EH (cell line): ENCODE results near the gene RGL2.
"Not testable (repeated sequence)": the region's sequence is repeated elsewhere in the genome, so short reads cannot be mapped to it uniquely, and the experiment has no call there.

Source experiments
- DNase-seq: peaks from one replicate; pipeline ENCODE4 v3.0.0-alpha.2; 2015; ENCODE audit warnings: low read depth

RGL2 gene, protein sequence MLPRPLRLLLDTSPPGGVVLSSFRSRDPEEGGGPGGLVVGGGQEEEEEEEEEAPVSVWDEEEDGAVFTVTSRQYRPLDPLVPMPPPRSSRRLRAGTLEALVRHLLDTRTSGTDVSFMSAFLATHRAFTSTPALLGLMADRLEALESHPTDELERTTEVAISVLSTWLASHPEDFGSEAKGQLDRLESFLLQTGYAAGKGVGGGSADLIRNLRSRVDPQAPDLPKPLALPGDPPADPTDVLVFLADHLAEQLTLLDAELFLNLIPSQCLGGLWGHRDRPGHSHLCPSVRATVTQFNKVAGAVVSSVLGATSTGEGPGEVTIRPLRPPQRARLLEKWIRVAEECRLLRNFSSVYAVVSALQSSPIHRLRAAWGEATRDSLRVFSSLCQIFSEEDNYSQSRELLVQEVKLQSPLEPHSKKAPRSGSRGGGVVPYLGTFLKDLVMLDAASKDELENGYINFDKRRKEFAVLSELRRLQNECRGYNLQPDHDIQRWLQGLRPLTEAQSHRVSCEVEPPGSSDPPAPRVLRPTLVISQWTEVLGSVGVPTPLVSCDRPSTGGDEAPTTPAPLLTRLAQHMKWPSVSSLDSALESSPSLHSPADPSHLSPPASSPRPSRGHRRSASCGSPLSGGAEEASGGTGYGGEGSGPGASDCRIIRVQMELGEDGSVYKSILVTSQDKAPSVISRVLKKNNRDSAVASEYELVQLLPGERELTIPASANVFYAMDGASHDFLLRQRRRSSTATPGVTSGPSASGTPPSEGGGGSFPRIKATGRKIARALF

DNA sequence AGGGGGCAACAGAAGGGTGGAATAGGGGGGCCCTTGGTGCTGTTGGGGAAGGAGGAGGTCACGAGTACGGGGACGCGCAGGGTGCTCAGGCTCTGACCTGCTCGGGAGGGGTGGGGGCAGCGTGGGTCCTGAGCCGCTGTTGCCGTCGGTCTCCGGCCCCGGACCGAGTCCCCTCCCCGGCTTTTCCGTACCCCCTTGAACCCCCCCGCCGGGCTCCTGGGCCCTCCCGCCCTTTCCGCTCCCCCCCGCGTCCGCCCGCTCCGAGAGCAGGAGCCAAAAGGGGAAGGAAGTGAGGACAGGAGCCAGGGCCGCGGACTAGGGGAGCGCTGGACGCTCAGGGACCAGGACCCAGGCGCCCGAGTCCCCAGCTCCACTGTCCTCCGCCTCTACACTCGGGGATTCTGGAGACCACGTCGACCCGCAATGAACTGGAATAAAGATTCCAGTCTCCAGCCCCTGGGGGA is at the start of gene RGL2:
Gene RGL2, minus strand, starts transcription at position 170 of the 464 bp plus-strand sequence. CDS start 332 bp downstream, outside the sequence.
- DNase-seq = peak; percentile 73

DNA sequence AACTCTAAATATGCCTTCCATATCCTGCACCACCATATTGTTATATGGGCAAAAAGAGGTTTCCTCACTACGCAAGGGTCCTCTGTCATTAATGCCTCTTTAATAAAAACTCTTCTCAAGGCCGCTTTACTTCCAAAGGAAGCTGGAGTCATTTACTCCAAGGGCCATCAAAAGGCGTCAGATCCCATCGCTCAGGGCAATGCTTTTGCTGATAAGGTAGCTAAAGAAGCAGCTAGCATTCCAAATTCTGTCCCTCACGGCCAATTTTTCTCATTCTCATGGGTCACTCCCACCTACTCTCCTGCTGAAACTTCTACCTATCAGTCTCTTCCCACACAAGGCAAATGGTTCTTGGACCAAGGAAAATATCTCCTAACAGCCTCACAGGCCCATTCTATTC is 49.1 kb upstream of the RGL2 start:
- DNase-seq = no peak

DNA sequence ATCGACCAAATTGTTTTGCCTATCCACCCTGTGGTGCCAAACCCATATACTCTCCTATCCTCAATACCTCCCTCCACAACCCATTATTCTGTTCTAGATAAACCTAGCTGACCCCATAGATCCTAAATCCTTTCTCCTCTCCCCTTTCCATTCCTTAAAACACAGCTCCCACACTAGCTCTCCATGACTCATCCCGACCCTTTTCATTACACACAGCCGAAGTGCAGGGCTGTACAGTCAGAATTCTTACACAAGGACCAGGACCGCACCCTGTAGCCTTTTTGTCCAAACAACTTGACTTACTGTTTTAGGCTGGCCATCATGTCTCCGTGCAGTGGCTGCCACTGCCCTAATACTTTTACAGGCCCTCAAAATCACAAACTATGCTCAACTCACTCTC is 48.2 kb upstream of the RGL2 start:
- peak; percentile 42 for DNase-seq

DNA sequence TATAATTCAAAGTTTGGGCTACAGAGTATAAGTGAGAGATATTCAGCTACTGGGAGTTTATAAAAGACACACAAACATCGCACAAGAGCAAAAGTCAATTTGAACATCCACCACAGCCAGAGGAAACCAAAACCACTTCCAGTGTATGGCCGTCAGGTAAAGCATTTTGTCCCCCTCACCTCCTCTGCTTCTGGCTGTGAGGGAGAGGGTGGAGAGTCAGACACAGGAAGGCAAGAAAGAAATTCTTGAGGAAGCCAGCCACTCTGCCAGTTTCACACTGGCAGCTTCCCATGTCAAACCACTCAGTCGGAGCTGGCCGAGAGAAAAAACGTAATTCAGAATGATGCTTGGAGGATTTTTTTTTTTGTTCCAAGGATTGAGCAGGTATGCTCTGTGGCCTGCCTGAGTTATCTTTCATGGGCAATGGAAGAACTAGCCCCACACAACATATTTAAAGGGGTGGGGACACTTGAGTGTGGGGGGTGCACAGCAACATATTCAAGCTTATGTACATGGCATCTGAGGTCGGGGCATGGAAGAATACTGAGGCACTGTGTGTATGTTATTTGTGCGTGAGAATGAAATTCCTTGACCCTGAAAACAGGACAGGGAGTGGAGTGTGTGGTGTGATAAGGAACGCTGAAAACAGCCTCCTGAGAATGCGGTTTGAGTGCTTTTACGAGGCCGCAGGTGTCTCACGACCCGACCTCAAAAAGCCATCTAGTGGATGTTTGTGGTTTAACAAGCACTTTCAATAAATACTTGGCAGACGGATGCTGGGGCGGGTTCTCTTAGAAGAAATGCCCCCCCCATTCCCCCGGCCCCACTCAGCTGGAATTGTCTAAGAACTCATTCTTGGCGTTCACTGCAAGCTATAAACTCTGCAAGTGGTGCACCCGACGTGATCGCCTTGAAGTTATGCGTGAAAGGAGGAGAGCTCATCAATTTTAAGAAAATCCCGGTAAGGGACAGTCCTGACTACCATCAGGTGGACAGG is 46.3 kb upstream of the RGL2 start:
- DNase-seq = peak; percentile 82

DNA sequence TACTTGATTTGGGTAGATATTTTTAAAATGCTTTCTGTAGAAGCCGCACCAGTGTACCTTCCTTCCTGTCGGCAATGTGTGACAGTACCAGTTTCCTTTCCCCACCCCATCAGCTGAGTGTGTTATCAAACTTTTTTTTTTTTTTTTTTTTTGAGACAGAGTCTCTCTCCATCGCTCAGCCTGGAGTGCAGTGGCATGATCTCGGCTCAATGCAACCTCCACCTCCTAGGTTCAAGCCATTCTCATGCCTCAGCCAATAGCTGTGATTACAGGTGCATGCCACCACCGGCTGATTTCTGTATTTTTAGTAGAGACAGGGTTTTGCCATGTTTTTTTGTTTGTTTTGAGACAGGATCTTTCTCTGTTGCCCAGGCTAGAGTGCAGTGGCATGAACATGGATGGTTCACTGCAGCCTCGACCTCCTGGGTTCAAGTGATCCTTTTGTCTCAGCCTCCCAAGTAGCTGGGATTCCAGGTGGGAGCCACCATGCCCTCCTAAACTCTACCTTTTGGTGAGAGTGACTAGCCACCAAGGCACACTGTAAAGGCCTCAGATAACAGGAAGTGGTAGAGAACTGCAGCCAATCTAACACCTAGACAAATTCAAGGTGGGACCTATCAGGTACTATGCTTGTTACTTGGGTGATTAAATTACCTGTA is 45.3 kb upstream of the RGL2 start:
- DNase-seq = no peak

DNA sequence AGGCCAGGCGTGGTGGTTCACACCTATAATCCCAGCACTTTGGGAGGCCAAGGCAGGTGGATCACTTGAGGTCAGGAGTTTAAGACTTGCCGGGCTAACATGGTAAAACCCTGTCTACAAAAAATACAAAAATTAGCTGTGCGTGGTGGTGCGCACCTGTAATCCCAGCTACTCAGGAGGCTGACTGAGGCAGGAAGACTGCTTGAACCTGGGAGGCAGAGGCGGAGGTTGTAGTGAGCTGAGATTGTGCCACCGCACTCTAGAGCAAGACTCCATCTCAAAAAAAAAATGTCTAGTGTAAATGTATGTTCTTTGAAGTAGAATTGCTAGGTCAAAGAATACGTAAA is 44.8 kb upstream of the RGL2 start:
- DNase-seq = not testable (repeated sequence)

DNA sequence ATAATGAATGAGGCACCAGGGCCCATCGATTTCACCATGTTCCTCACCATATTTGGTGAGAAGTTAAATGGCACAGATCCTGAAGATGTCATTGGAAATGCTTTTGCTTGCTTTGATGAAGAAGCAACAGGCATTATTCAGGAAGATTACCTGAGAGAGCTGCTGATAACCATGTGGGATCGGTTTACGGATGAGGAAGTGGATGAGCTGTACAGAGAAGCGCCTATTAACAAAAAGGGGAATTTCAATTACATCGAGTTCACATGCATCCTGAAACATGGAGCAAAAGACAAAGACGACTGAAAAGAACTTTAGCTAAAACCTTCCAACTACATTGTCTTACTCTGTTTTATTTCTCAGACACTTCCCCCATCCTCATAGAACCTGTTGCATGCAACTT is 40.5 kb upstream of the RGL2 start:
- no peak for DNase-seq

DNA sequence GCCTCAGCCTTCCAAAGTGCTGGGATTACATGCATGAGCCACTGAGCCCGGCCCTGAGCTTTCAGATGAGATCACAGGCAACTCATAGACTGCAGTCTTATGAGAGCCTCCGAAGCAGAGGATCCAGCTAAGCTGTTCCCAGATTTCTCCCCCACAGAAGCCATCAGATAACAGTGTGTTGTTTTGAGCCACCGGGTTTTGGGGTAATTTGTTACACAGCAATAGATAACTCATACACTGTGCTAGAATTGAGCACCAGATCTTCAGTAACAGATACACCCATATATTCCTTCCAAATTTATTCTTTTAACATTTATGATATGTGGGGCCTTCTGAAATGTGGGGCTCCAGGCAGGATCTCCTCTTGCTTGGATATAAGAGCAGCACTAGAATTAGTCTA is 37.8 kb upstream of the RGL2 start:
- no peak for DNase-seq

DNA sequence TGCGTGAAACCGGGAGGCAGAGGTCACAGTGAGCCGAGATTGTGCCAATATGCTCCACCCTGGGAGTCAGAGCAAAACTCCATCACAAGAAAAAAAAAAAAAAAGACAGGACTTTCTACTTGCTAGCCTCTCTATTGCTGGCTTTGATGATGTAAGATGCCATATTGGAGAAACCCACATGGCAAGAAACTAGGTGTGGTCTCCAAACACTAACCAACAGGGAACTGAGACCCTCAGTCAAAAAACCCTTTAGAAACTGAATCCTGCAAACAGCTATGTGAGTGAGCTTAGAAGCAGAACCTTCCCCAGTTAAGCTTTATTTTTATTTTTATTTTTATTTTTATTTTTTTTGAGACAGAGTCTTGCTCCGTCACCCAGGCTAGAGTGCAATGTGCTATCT is 37.2 kb upstream of the RGL2 start:
- DNase-seq = no peak

DNA sequence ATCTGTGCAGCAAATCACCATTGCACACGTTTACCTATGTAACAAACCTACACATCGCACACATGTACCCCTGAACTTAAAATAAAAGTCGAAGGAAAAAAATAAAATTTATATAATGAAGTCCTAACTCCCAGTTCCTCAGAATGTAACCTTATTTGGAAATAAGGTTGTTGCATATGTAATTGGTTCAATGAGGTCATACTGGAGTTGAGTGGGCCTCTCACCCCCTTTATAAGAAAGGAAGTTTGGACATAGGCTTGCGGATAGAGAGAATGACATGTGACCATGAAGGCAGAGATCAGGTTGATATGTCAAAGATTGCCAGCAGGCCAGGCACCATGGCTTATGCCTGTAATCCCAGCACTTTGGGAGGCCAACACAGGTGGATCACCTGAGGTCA is 34.9 kb upstream of the RGL2 start:
- DNase-seq = no peak

DNA sequence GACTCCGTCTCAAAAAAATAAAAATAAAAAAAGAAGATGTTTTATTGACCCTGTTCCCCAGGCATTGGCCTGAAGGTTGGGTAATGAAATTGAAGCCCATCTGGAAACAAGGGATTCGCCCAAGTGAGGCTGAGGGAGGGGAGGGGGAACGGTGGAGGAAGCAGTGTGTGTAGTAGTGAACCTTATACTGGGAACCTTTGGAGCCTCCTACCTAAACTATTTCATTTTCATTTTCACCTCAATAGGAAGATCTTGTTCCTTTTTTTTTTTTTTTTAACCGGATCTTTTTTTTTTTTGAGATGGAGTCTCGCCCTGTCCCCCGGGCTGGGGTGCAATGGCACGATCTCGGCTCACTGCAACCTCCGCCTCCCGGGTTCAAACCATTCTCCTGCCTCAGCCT is 32.0 kb upstream of the RGL2 start:
- no peak for DNase-seq

DNA sequence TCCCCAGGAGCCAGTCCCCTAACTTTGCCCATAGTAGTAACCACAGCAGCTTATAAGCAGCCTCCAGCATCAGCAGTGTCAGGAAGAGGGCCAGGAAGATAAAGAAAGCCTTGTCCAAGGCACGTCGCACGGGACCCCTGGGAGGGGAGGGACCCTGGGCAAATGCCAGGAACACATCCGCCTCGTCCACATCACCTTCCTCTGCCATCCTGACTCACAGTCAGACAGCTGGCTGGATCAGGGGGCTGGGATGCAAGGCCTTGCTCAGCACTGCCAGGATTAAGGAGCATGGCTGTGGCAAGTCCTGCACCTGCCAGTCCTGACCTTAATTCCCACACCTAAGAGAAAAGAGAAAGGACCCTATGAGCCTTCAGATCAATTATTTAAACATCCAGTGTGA is 30.3 kb upstream of the RGL2 start:
- no peak for DNase-seq

DNA sequence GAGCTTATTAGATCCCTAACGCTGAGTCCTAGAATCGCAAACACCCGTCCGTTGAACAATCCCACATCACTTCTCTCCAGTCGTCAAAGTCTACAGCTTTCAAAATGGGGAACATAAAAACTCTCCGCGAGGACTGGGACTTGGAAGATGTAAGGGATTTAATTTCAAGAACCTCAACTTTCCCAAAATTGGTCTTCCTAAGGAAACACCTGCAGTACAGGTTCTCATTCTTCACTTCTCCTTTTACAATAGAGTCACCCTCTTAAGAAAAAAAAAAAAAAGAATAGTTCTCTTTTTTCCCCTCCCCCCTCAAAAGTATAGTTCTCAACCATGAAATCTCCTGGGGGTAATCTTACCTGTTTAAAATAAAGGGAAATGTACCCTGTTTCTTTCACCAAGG is 25.4 kb upstream of the RGL2 start:
- no peak for DNase-seq

DNA sequence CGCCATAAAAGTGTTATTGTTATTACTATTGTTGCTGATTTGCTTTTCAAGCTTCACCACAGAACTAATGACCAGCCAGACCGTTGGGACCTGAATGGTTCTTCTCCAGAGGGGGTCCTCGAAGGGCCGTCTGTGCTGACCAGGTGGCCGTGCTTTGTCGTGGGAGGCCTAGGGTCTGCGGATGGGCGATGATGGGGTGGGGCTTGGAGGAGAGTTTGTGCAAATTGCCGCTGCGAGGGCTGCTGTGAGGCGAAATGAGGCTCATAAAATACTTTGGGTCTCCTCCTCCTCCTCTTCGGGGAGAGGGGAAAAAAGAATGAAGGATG is 24.8 kb upstream of the RGL2 start:
- DNase-seq = no peak

DNA sequence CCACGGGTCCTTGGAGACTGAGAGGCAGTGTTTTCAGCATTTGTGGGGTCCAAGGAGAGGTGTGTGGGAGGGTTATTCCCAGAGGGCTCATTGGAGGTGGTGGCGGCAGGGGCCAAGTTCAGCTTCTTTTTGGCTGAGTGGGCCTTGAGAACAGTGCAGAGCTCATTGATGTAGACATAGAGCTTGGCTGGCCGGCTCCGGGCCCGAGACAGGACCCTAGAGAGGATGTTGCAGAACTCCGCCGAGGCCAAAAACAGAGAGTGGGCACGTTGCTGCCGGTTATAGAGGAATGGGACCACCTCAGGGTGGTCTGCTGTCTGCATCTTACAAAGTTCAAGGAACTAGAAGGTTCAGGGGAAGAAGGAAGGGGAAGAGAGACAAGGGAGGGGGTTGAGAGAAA is 22.5 kb upstream of the RGL2 start:
- DNase-seq = no peak

DNA sequence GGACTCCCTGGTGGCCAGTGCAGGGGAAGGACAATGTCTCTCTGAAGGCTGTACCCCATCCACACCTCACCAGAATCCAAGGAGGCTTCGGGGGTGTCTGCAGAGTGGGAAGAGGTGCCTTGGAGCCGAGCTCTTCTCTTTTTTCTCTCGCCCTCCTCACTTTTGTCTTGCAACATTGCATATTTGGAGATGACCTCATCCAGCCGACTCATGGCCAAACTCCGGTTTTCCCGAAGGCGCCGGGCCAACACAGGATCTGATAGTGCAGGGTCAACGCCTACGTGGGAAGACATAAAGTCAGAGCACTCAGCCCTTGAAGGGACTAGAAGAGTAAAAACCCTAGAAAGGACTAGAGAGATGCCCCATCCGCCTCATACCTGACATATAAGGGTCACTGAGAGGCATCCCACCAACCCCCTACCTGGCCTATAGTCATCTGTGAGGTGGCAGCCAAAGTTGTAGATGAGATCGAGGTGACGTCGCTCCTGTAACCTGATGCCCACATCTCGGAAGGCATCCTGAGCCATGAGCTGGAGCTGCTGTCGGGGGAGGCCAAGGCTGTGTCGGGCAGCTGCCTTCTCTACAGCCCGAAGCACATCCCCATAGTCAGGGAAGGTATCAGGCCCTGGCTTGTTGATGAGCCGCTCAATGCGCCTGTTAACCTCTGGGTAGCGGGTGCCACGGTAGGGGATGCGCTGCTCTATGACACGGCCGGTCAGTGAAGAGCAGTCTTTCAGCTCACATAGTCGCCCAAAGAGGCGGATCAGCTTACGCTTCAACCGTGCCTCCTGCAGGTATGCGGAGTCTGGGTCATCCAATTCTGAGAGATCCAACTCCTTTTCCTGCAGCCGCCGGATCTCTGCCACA is 21.8 kb upstream of the RGL2 start:
- DNase-seq = peak; percentile 96

DNA sequence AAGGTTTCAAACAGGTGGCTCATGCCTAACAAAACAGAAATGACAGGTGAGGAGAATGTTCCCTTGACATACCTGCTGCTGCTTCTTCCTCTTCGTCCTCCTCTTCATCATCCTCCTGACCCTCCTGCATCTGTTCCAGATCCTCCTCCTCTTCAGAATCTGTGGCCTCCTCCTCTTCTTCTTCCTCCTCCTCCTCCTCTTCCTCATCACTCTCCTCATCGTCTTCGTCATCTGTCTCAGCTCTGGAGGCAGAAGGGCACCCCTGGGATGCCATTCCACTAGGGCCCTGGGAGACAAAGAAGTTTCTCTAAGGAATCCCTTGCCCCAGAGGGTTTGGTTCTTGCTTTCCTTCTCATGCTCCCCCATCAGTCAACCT is 21.2 kb upstream of the RGL2 start:
- no peak for DNase-seq

DNA sequence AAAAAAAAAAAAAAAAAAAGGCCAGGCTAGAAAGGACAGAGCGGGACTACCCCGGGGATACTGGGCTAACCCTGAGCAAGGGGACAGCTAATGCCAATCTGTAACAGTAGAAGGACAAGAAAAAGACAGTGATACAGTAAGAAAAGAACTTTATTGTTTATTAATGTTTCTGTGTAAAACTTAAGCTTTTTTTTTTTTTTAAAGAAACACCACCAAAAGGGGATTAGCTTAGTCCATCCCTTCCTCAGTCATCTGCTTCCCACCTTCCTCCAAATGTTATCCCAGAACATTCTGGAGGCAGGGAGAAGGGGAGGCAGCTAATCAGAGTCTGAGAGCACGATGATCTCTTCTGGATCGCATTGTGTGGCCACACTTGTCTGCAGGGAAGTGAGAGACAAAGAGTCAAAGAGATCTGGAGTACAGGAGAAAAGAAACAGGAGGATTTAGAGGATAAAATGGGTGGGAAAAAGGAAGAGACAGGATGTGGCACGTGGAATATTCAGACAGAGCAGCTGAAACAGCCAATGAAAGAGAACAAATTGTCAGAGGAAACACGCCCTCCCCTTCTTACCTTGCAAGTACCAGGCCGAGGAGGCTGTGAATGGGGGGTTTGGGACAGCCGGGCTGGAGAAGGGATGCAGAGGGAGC is 19.8 kb upstream of the RGL2 start:
- DNase-seq = no peak

DNA sequence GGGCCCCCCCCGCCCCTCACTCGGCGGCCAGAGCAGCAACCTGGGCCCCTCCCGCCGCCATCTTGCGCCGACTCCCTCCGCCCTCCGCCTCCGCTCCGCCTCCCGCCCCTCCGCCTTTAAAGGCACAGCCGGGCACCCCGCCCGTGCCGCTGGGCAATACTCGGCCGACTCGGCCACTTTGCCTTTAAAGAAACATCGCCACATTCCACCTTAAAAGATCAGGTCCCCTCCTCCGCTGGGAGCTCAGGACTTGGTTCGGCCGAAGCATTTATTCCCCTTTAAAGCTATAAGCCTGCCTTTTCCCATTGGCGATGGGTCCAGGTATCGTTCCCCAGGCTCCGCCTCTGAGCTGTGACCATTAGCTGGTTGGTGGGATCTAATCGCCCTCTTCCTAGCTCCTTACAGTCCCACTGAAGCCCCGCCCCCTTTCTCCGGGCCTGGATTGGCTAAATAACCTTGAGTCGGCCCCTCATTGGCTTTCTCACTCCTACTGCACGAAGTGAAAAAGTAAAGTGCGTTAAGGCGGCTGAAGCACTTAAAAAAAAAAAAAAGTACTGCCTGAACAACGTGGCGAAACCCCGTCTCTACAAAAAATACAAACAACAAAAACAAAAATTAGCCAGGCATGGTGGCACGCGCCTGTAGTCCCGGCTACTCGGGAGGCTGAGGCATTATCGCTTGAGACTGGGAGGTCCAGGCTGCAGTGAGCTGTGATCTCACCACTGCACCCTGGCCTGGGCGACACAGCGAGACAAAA is 19.1 kb upstream of the RGL2 start, which contains the start of gene ZBTB22:
Gene ZBTB22, minus strand, starts transcription at position 76 of the 757 bp plus-strand sequence. CDS start 828 bp downstream, outside the sequence.
- peak; percentile 100 for DNase-seq

DNA sequence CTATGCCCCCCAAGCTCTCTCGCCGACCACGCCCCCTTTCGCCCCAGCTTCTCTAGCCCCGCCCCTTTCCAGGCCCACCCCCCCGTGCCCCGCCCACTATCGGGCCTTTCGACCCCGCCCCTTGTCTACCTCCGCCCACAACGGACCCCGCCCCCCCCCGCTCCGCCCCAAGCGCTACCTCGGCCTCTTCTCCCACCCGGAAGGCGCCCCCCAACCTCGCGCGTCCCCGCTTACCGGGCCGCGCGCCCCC is 18.6 kb upstream of the RGL2 start:
- DNase-seq = no peak
